HAP-1 (cell line): ENCODE measurements around the gene MPV17.
"Not testable (repeated sequence)": the region's sequence is repeated elsewhere in the genome, so short reads cannot be mapped to it uniquely, and the experiment has no call there.

ENCODE experiments used
- DNase-seq, 2 experiments: peaks; one replicate each; pipeline ENCODE4 v3.0.0-alpha.2; 2016 to 2020; ENCODE audit warnings: low spot score in 2 of 2
- H3K27me3 ChIP-seq: fragments of 250-450 bp; sonication (Bioruptor Pico); 2 replicates; pipeline ENCODE4 v1.5.1; 2020; ENCODE audit warnings: low read depth, mild to moderate bottlenecking, moderate library complexity
- H3K36me3 ChIP-seq: fragments of 250-450 bp; sonication (Bioruptor Pico); replicated peaks from 2 replicates; pipeline ENCODE4 v1.5.1; 2020; ENCODE audit warnings: mild to moderate bottlenecking
- H3K4me1 ChIP-seq: fragments of 250-450 bp; sonication (Bioruptor Pico); 2 replicates; pipeline ENCODE4 v1.5.1; 2020; ENCODE audit warnings: mild to moderate bottlenecking
- H3K4me3 ChIP-seq: fragments of 250-450 bp; sonication (Bioruptor Pico); 2 replicates; pipeline ENCODE4 v1.5.1; 2020; ENCODE audit warnings: mild to moderate bottlenecking, moderate library complexity
- H3K9me3 ChIP-seq: fragments of 250-450 bp; sonication (Bioruptor Pico); 2 replicates; pipeline ENCODE4 v1.5.1; 2020; ENCODE audit warnings: mild to moderate bottlenecking, moderate library complexity
- in situ Hi-C: fragments of 300-500 bp; cut with MboI; formaldehyde crosslinking; loops from 3 replicates; pipeline ENCODE4 v1.14.3; 2020; ENCODE audit warnings: low sequenced_read_pairs, inconsistent platforms, mixed read lengths

Gene MPV17

GRCh38 chr2:27275211-27276150 lies 47.4 kb downstream of the MPV17 start, which contains the start of gene DNAJC5G:
DNAJC5G (plus strand) TSS chr2:27275433; CDS start chr2:27276729, 1,296 bp downstream.
- Histone ChIP-seq H3K9me3 (no peaks in the 10 kb centered on the region), H3K4me1 (peaks cover 5% of the 10 kb centered on the region), H3K4me3 (no peak within 1 kb of the TSS), H3K27me3 (no peaks in the 10 kb centered on the region), H3K36me3 (no peaks in the 10 kb centered on the region)
- DNase-seq = no peak
- in situ Hi-C loops = no loop called here

GRCh38 chr2:27272537-27273522 lies 50.1 kb downstream of the MPV17 start:
- H3K9me3 ChIP-seq, H3K27me3 ChIP-seq, H3K36me3 ChIP-seq, DNase-seq, H3K4me3 ChIP-seq, H3K4me1 ChIP-seq, in situ Hi-C loops: not testable (repeated sequence)

GRCh38 chr2:27271631-27272340 lies 51.1 kb downstream of the MPV17 start:
- Histone ChIP-seq H3K4me3 (no peak overlapping the region), H3K36me3 (no peaks in the 10 kb centered on the region), H3K9me3 (no peaks in the 10 kb centered on the region), H3K4me1 (no peaks in the 10 kb centered on the region), H3K27me3 (no peaks in the 10 kb centered on the region)
- in situ Hi-C loops = no loop called here
- DNase-seq = no peak

- in situ Hi-C loops = no loop called here
- Histone ChIP-seq H3K27me3 (no peaks in the 10 kb centered on the region), H3K4me1 (no peaks in the 10 kb centered on the region), H3K36me3 (no peaks in the 10 kb centered on the region), H3K4me3 (no peak overlapping the region), H3K9me3 (no peaks in the 10 kb centered on the region)
- DNase-seq = no peak
Measured at GRCh38 chr2:27270670-27271069, 52.2 kb downstream of the MPV17 start.

GRCh38 chr2:27270131-27270530 lies 52.8 kb downstream of the MPV17 start:
- in situ Hi-C loops = no loop called here
- Histone ChIP-seq H3K9me3 (no peaks in the 10 kb centered on the region), H3K27me3 (no peaks in the 10 kb centered on the region), H3K4me3 (no peak overlapping the region), H3K4me1 (peaks cover 4% of the 10 kb centered on the region), H3K36me3 (peaks cover 3% of the 10 kb centered on the region; the same call in 1 of the 2 replicates)
- no peak for DNase-seq

- not testable (repeated sequence) for H3K27me3 ChIP-seq
Measured at GRCh38 chr2:27268296-27268695, 54.6 kb downstream of the MPV17 start.

GRCh38 chr2:27265536-27265870 lies 57.4 kb downstream of the MPV17 start:
- in situ Hi-C loops = no loop called here
- Histone ChIP-seq H3K4me3 (no peak overlapping the region), H3K27me3 (no peaks in the 10 kb centered on the region), H3K9me3 (no peaks in the 10 kb centered on the region), H3K4me1 (peaks cover 31% of the 10 kb centered on the region), H3K36me3 (peaks cover 6% of the 10 kb centered on the region; the same call in 1 of the 2 replicates)
- DNase-seq = no peak

More at GRCh38 chr2:27268296-27268695, 54.6 kb downstream of the MPV17 start:
- H3K36me3 ChIP-seq, DNase-seq, H3K4me3 ChIP-seq, in situ Hi-C loops, H3K9me3 ChIP-seq: not testable (repeated sequence)
- H3K4me1 ChIP-seq = peaks cover 22% of the 10 kb centered on the region

GRCh38 chr2:27264753-27265535 lies 58.0 kb downstream of the MPV17 start:
- Histone ChIP-seq H3K9me3 (no peaks in the 10 kb centered on the region), H3K27me3 (no peaks in the 10 kb centered on the region), H3K4me3 (peak overlapping the region; percentile 93), H3K36me3 (peaks cover 6% of the 10 kb centered on the region; the same call in 1 of the 2 replicates), H3K4me1 (peaks cover 31% of the 10 kb centered on the region)
- DNase-seq = peak; percentile 81 to 89
- in situ Hi-C loops = no loop called here

GRCh38 chr2:27264253-27264752 lies 58.6 kb downstream of the MPV17 start:
- peak overlapping the region; percentile 93 for H3K4me3 ChIP-seq
- no peaks in the 10 kb centered on the region for H3K9me3 ChIP-seq
- no peaks in the 10 kb centered on the region for H3K27me3 ChIP-seq
- H3K36me3 ChIP-seq = peaks cover 6% of the 10 kb centered on the region; the same call in 1 of the 2 replicates
- in situ Hi-C loops = no loop called here
- peaks cover 31% of the 10 kb centered on the region for H3K4me1 ChIP-seq
- DNase-seq = no peak

- no peak for DNase-seq
- no peaks in the 10 kb centered on the region for H3K27me3 ChIP-seq
- in situ Hi-C loops = no loop called here
Measured at GRCh38 chr2:27263287-27264252, 59.3 kb downstream of the MPV17 start.

GRCh38 chr2:27262379-27263286 lies 60.3 kb downstream of the MPV17 start, which contains the start of gene SLC30A3:
SLC30A3 (minus strand) TSS chr2:27263047; CDS start chr2:27262906, 141 bp downstream.
- Histone ChIP-seq H3K36me3 (peaks cover 11% of the 10 kb centered on the region), H3K27me3 (no peaks in the 10 kb centered on the region), H3K4me3 (peak within 1 kb of the TSS; percentile 93), H3K4me1 (peaks cover 31% of the 10 kb centered on the region), H3K9me3 (no peaks in the 10 kb centered on the region)
- in situ Hi-C loops = no loop called here
- DNase-seq = peak; percentile 76 to 95

More at GRCh38 chr2:27263287-27264252, 59.3 kb downstream of the MPV17 start:
- peaks cover 6% of the 10 kb centered on the region; the same call in 1 of the 2 replicates for H3K36me3 ChIP-seq
- H3K4me1 ChIP-seq = peaks cover 31% of the 10 kb centered on the region
- H3K9me3 ChIP-seq = no peaks in the 10 kb centered on the region
- H3K4me3 ChIP-seq = peak overlapping the region; percentile 93
